Right cardiac atrium (tissue), 5 donors: ENCODE results near the gene SUSD5. TPM values are rescaled to one million over a fixed set of nuclear protein-coding genes. Genes with fewer than 3 reads are reported as not detected.
A peak's percentile ranks its signal among the peaks of the same experiment; 100 is the strongest.
"Not testable (repeated sequence)": the region's sequence is repeated elsewhere in the genome, so short reads cannot be mapped to it uniquely, and the experiment has no call there.

Experiments used
- ATAC-seq, 2 donors: fragments of 200-7000 bp; cut with Tn5 transposase; one replicate each; pipeline versions ENCODE4 v1.8.0 to v1.9.1; 2020; ENCODE audit warnings: moderate library complexity in 2 of 2, mild to moderate bottlenecking in 1 of 2
- DNase-seq, 3 donors: peaks; one replicate each; pipeline ENCODE4 v3.0.0-alpha.2; 2020
- H3K27ac ChIP-seq: one replicate; pipeline ENCODE4 v1.5.1; 2013; ENCODE audit warnings: mild to moderate bottlenecking, low read length, control low read depth, moderate library complexity
- H3K27me3 ChIP-seq: one replicate; pipeline ENCODE4 v1.6.1; 2013; ENCODE audit not compliant: control insufficient read depth, insufficient read depth
- H3K4me1 ChIP-seq: one replicate; pipeline ENCODE4 v1.6.1; 2013; ENCODE audit warnings: low read length; ENCODE audit not compliant: control insufficient read depth, insufficient read depth
- H3K4me3 ChIP-seq: one replicate; pipeline ENCODE4 v1.5.1; 2013; ENCODE audit warnings: low read length, control low read depth
- H3K9me3 ChIP-seq: one replicate; pipeline ENCODE4 v1.6.1; 2013; ENCODE audit warnings: low read length; ENCODE audit not compliant: control insufficient read depth
- WGBS: extraction: QIAGEN DNeasy Blood & Tissue Kit; methylation state at CpG from one replicate; pipeline ENCODE4 v1.1.7; 2013; 5-methylcytosine and 5-hydroxymethylcytosine counted together
- intact Hi-C, 4 donors: fragments of 100-400 bp; cut with DNase I; formaldehyde crosslinking; loops; one replicate each; pipeline versions ENCODE4 v1.11.0 to v1.14.0; 2022 to 2023
- polyA plus RNA-seq: library from polyadenylated mRNA; stranded (reverse); fragments of 200-250 nt; gene quantifications from one replicate; pipeline ENCODE4 v1.2.3, GENCODE V29; 2013
- total RNA-seq, 4 donors: library from RNA; stranded (reverse); fragmentation: NEBNext Ultra II Directional; extraction: Animal tissue kit (Norgen Biotek cat#: 25700); gene quantifications; one replicate each; pipeline ENCODE4 v1.2.1, GENCODE V29; 2021
- donor health status: healthy with polysubstance abuse.
- donor health status: DM: no; HTN: yes; CAD: no.
- donor health status: DM: no; HTN: no; CAD: no.
- donor health status: DM: no; HTN: yes; CAD: no; lungs with severe emphysema.
- donor health status: DM: yes; HTN: yes; CAD: no.

Gene SUSD5
- total and polyA plus RNA-seq, 5 donors = 0.53 to 10.0 (median 1.3) TPM

GRCh38 chr3:33114622-33115023, 104.0 kb downstream of the SUSD5 start:
- H3K27me3 ChIP-seq = no peaks in the 10 kb centered on the region
- H3K4me1 ChIP-seq = peaks cover 5% of the 10 kb centered on the region
- H3K9me3 ChIP-seq = no peaks in the 10 kb centered on the region
- ATAC-seq (no peak), DNase-seq (no peak)
- WGBS = 50% methylated on average over 14 of the region's 14 CpGs
- H3K4me3 ChIP-seq = peak overlapping the region; percentile 54
- H3K27ac ChIP-seq = peak overlapping the region; percentile 76
- intact Hi-C loops = no loop called here

GRCh38 chr3:33113772-33114621, 104.6 kb downstream of the SUSD5 start, which contains the start of gene CRTAP:
TSS of gene CRTAP (plus strand) at chr3:33114014. CDS start at chr3:33114078, 64 bp downstream.
- DNase-seq = peak; percentile 98 to 99 (median 99)
- H3K4me1 ChIP-seq = peaks cover 3% of the 10 kb centered on the region
- under 1% methylated on average over 93 of the region's 98 CpGs for WGBS
- H3K4me3 ChIP-seq = peak within 1 kb of the TSS; percentile 54
- H3K27ac ChIP-seq = peak within 1 kb of the TSS; percentile 94
- ATAC-seq = peak; percentile 97
- intact Hi-C loops = no loop called here
- no peaks in the 10 kb centered on the region for H3K27me3 ChIP-seq
- H3K9me3 ChIP-seq = no peaks in the 10 kb centered on the region

- 94% methylated on average over 8 of the region's 8 CpGs for WGBS
- intact Hi-C loops = no loop called here
- H3K9me3 ChIP-seq = no peaks in the 10 kb centered on the region
- peaks cover 3% of the 10 kb centered on the region for H3K4me1 ChIP-seq
- ATAC-seq = no peak
- no peak overlapping the region for H3K27ac ChIP-seq
- H3K27me3 ChIP-seq = no peaks in the 10 kb centered on the region
- no peak for DNase-seq
- no peak overlapping the region for H3K4me3 ChIP-seq
Observed at GRCh38 chr3:33111581-33111980, 107.0 kb downstream of the SUSD5 start.

- not testable (repeated sequence) for DNase-seq
Observed at GRCh38 chr3:33106854-33107253, 111.8 kb downstream of the SUSD5 start.

GRCh38 chr3:33105341-33105948, 113.2 kb downstream of the SUSD5 start:
- Histone ChIP-seq H3K27me3 (no peaks in the 10 kb centered on the region), H3K9me3 (no peaks in the 10 kb centered on the region), H3K27ac (no peak overlapping the region), H3K4me1 (no peaks in the 10 kb centered on the region), H3K4me3 (no peak overlapping the region)
- no peak for DNase-seq
- intact Hi-C loops = no loop called here
- WGBS = 63% methylated on average over 3 of the region's 3 CpGs
- no peak for ATAC-seq

More at GRCh38 chr3:33106854-33107253, 111.8 kb downstream of the SUSD5 start:
- ATAC-seq, H3K4me1 ChIP-seq, H3K4me3 ChIP-seq, intact Hi-C loops, H3K27me3 ChIP-seq, H3K27ac ChIP-seq, H3K9me3 ChIP-seq: not testable (repeated sequence)
- WGBS = 85% methylated on average over 2 of the region's 2 CpGs

GRCh38 chr3:33104803-33105202, 113.8 kb downstream of the SUSD5 start:
- H3K27me3 ChIP-seq = no peaks in the 10 kb centered on the region
- ATAC-seq (no peak), DNase-seq (no peak)
- H3K27ac ChIP-seq = no peak overlapping the region
- no peak overlapping the region for H3K4me3 ChIP-seq
- WGBS = 91% methylated on average over 3 of the region's 3 CpGs
- no peaks in the 10 kb centered on the region for H3K9me3 ChIP-seq
- no peaks in the 10 kb centered on the region for H3K4me1 ChIP-seq
- intact Hi-C loops = no loop called here

- DNase-seq (no peak), ATAC-seq (no peak)
- Histone ChIP-seq H3K4me3 (no peak overlapping the region), H3K4me1 (no peaks in the 10 kb centered on the region), H3K27me3 (no peaks in the 10 kb centered on the region), H3K9me3 (no peaks in the 10 kb centered on the region), H3K27ac (no peak overlapping the region)
- 83% methylated on average over 3 of the region's 3 CpGs for WGBS
- intact Hi-C loops = no loop called here
Observed at GRCh38 chr3:33103480-33103879, 115.1 kb downstream of the SUSD5 start.

GRCh38 chr3:33103034-33103433, 115.6 kb downstream of the SUSD5 start:
- no peaks in the 10 kb centered on the region for H3K4me1 ChIP-seq
- WGBS = 94% methylated on average over 3 of the region's 3 CpGs
- intact Hi-C loops = no loop called here
- H3K4me3 ChIP-seq = no peak overlapping the region
- ATAC-seq (no peak), DNase-seq (no peak)
- no peaks in the 10 kb centered on the region for H3K9me3 ChIP-seq
- no peak overlapping the region for H3K27ac ChIP-seq
- H3K27me3 ChIP-seq = no peaks in the 10 kb centered on the region

- intact Hi-C loops = no loop called here
- H3K4me1 ChIP-seq = peaks cover 2% of the 10 kb centered on the region
- H3K27ac ChIP-seq = no peak overlapping the region
- DNase-seq (no peak), ATAC-seq (no peak)
- no peaks in the 10 kb centered on the region for H3K9me3 ChIP-seq
- H3K27me3 ChIP-seq = no peaks in the 10 kb centered on the region
- no peak overlapping the region for H3K4me3 ChIP-seq
- WGBS = 52% methylated on average over 2 of the region's 2 CpGs
Observed at GRCh38 chr3:33100229-33100628, 118.4 kb downstream of the SUSD5 start.
